ENCODE results near the gene C1QTNF2.

C1QTNF2 gene

GRCh38 chr5:160371294-160371693 is 868 bp upstream of the C1QTNF2 start:
- H3K4me3 ChIP-seq (ENCODE audit: low read depth, low read length) = no peak overlapping the region
- TF ChIP-seq, protein P1, sequence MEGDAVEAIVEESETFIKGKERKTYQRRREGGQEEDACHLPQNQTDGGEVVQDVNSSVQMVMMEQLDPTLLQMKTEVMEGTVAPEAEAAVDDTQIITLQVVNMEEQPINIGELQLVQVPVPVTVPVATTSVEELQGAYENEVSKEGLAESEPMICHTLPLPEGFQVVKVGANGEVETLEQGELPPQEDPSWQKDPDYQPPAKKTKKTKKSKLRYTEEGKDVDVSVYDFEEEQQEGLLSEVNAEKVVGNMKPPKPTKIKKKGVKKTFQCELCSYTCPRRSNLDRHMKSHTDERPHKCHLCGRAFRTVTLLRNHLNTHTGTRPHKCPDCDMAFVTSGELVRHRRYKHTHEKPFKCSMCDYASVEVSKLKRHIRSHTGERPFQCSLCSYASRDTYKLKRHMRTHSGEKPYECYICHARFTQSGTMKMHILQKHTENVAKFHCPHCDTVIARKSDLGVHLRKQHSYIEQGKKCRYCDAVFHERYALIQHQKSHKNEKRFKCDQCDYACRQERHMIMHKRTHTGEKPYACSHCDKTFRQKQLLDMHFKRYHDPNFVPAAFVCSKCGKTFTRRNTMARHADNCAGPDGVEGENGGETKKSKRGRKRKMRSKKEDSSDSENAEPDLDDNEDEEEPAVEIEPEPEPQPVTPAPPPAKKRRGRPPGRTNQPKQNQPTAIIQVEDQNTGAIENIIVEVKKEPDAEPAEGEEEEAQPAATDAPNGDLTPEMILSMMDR (IDR thresholded peaks at IDR 0.05; ENCODE audit: low read depth, low read length) = no peak

- peak overlapping the region; percentile 63 for H3K4me3 ChIP-seq (ENCODE audit: low read depth, low read length)
- TF ChIP-seq, protein P1 (IDR thresholded peaks at IDR 0.05; ENCODE audit: low read depth, low read length) = no peak
These were observed 248 bp upstream of the C1QTNF2 start for GRCh38 chr5:160370713-160371034.

GRCh38 chr5:160367885-160368284 is 2.5 kb downstream of the C1QTNF2 start:
- TF ChIP-seq, protein P1 (IDR thresholded peaks at IDR 0.05; ENCODE audit: low read depth, low read length) = no peak
- H3K4me3 ChIP-seq (ENCODE audit: low read depth, low read length) = no peak overlapping the region

GRCh38 chr5:160367261-160367660 is 3.2 kb downstream of the C1QTNF2 start:
- no peak overlapping the region for H3K4me3 ChIP-seq (ENCODE audit: low read depth, low read length)
- TF ChIP-seq, protein P1 (IDR thresholded peaks at IDR 0.05; ENCODE audit: low read depth, low read length) = no peak

DNA sequence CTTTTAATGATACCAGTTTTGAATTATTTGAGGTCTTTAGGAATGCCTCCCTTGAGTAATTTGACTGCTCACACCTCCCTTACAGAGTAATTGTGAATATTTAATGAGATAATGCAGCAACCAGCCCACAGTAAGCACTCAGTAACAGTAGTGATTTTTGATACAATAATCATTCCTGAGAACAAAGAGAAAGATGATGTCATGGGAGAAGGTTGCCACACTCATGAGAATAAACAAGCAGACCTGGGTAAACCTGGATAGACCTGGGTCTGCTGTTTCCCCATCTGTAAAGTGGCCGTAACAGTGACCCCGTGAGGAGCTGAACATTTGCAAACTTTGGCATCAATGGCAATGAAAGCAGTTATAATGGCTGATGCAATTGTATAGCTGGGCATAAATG is 4.2 kb downstream of the C1QTNF2 start:
- H3K4me3 ChIP-seq (ENCODE audit: low read depth, low read length) = no peak overlapping the region
- TF ChIP-seq, protein P1 (IDR thresholded peaks at IDR 0.05; ENCODE audit: low read depth, low read length) = no peak

GRCh38 chr5:160363660-160364395 is 6.6 kb downstream of the C1QTNF2 start:
- H3K4me3 ChIP-seq (ENCODE audit: low read depth, low read length) = no peak overlapping the region
- TF ChIP-seq, protein P1 (IDR thresholded peaks at IDR 0.05; ENCODE audit: low read depth, low read length) = no peak

GRCh38 chr5:160363211-160363610 is 7.2 kb downstream of the C1QTNF2 start:
- H3K4me3 ChIP-seq (ENCODE audit: low read depth, low read length) = no peak overlapping the region
- TF ChIP-seq, protein P1 (IDR thresholded peaks at IDR 0.05; ENCODE audit: low read depth, low read length) = no peak

Data from WI38 (cell line).